HepG2 (cell line): Measurements from ENCODE around the gene VMO1. TPM values are rescaled to one million over a fixed set of nuclear protein-coding genes. Genes with fewer than 3 reads are reported as not detected.

Source experiments
- RARG ChIP-seq: sonication (generic); formaldehyde crosslinking; IDR thresholded peaks from 2 replicates; pipeline ENCODE4 v1.4.0; 2020; ENCODE audit warnings: low read depth, mild to moderate bottlenecking, missing genetic modification reagents
- ZNF451 ChIP-seq: sonication (generic); formaldehyde crosslinking; IDR thresholded peaks from 2 replicates; pipeline ENCODE4 v1.5.0; 2020; ENCODE audit warnings: mild to moderate bottlenecking, missing genetic modification reagents
- ZNF670 ChIP-seq: sonication (generic); formaldehyde crosslinking; IDR thresholded peaks from 2 replicates; pipeline ENCODE4 v1.8.0; 2022; ENCODE audit warnings: mild to moderate bottlenecking, missing genetic modification reagents, borderline replicate concordance
- polyA plus RNA-seq, 8 experiments: library from polyadenylated mRNA; depleted of rRNA in 3 of 8; stranded (reverse) in 7 of 8; unstranded in 1 of 8; fragments of >200 nt; fragmentation: Illumina TruSeq in 4 of 8; extraction: Trizol in 4 of 8; gene quantifications; 2 replicates each; pipeline versions ENCODE4 v1.2.1 to v1.2.3, GENCODE V29; 2011 to 2016; ENCODE audit warnings: low read depth in 4 of 8, missing spikeins in 1 of 8, mixed read lengths in 1 of 8; ENCODE audit not compliant: insufficient read depth in 1 of 8
- total RNA-seq, 5 experiments: library from RNA; depleted of rRNA; stranded (reverse); fragments of >200 nt; fragmentation: Illumina TruSeq; extraction: Trizol; gene quantifications; 2 replicates each; pipeline ENCODE4 v1.2.3, GENCODE V29; 2016; ENCODE audit warnings: low read depth in 1 of 5
- TF ChIP-seq, protein P1 (sequence below): sonication (generic); formaldehyde crosslinking; IDR thresholded peaks from 2 replicates; pipeline ENCODE4 v1.4.0; 2020; ENCODE audit warnings: mild to moderate bottlenecking, missing genetic modification reagents
- TF ChIP-seq, protein P2 (sequence below): sonication (generic); formaldehyde crosslinking; IDR thresholded peaks from 2 replicates; pipeline ENCODE4 v1.5.0; 2020; ENCODE audit warnings: missing genetic modification reagents

Gene VMO1
- total and polyA plus RNA-seq, 2 of the 13 experiments (the other 11 are each of a cell fraction or from before 2014, with no cell fraction given) = not detected

DNA sequence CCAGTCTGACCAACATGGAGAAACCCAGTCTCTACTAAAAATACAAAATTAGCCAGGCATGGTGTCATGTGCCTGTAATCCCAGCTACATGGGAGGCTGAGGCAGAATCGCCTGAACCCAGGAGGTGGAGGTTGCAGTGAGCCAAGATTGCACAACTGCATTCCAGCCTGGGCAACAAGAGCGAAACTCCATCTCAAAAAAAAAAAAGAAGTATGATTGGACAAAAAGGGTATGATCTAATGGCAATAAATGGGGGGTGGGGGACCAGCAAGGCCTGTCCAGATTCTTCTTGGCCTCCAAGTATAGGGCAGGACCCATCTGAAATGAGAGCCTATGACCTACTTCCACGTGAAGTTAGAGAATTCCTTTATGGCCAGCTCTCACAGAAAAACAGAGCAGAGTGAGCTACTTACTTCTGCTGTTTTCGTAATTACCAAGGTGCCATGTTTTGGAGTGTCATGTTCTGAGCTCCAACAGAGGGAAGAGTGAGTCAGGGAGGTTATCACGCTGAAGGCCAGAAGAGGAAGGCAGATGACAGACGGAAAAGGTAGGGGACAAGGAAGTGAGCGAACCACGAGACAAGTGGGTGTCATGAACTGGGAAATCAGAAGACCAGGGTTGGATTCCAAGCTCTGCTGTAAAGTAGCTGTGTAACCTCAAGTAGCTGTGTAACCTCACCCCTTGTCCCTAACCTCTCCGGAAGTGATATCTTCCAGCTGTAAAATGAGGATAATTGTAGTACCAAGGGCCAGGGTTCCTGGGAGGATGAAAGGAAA is 50.1 kb downstream of the VMO1 start (continued):
- TF ChIP-seq, protein P1, sequence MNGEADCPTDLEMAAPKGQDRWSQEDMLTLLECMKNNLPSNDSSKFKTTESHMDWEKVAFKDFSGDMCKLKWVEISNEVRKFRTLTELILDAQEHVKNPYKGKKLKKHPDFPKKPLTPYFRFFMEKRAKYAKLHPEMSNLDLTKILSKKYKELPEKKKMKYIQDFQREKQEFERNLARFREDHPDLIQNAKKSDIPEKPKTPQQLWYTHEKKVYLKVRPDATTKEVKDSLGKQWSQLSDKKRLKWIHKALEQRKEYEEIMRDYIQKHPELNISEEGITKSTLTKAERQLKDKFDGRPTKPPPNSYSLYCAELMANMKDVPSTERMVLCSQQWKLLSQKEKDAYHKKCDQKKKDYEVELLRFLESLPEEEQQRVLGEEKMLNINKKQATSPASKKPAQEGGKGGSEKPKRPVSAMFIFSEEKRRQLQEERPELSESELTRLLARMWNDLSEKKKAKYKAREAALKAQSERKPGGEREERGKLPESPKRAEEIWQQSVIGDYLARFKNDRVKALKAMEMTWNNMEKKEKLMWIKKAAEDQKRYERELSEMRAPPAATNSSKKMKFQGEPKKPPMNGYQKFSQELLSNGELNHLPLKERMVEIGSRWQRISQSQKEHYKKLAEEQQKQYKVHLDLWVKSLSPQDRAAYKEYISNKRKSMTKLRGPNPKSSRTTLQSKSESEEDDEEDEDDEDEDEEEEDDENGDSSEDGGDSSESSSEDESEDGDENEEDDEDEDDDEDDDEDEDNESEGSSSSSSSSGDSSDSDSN (CRISPR knock-in tag) = no peak
- TF ChIP-seq RARG (no peak), ZNF451 (CRISPR knock-in tag) (no peak), ZNF670 (CRISPR knock-in tag) (no peak)
- TF ChIP-seq, protein P2, sequence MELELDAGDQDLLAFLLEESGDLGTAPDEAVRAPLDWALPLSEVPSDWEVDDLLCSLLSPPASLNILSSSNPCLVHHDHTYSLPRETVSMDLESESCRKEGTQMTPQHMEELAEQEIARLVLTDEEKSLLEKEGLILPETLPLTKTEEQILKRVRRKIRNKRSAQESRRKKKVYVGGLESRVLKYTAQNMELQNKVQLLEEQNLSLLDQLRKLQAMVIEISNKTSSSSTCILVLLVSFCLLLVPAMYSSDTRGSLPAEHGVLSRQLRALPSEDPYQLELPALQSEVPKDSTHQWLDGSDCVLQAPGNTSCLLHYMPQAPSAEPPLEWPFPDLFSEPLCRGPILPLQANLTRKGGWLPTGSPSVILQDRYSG = no peak
- TF ChIP-seq, all 625 proteins: peak for 0

Other genes with a start within 250 kb of the VMO1 start
- gene MYBBP1A, start 231.0 kb downstream of the VMO1 start, total RNA-seq (2016; rRNA removed; fragmentation: Illumina TruSeq; extraction: Trizol) = 40.4 and 54.8 TPM in 2 replicates
- 18.6 and 28.4 TPM in 2 replicates for gene MYBBP1A, start 231.0 kb downstream of the VMO1 start, polyA plus RNA-seq (2011; rRNA removed)
- 0.70 and 0.80 TPM in 2 replicates for gene GGT6, start 225.8 kb downstream of the VMO1 start, total RNA-seq (2016; rRNA removed; fragmentation: Illumina TruSeq; extraction: Trizol)
- 0.14 and 0.16 TPM in 2 replicates for gene GGT6, start 225.8 kb downstream of the VMO1 start, polyA plus RNA-seq (2011; rRNA removed)
- gene SMTNL2, start 201.8 kb downstream of the VMO1 start, total RNA-seq (2016; rRNA removed; fragmentation: Illumina TruSeq; extraction: Trizol) = 5.1 and 5.8 TPM in 2 replicates
- 0.41 and 1.1 TPM in 2 replicates for gene SMTNL2, start 201.8 kb downstream of the VMO1 start, polyA plus RNA-seq (2011; rRNA removed)
- 0.04 TPM in 1 of 2 replicates, not detected in the other for gene ALOX15, start 144.7 kb downstream of the VMO1 start, total RNA-seq (2016; rRNA removed; fragmentation: Illumina TruSeq; extraction: Trizol)
- gene ALOX15, start 144.7 kb downstream of the VMO1 start, polyA plus RNA-seq (2011; rRNA removed) = 0.35 TPM in 1 of 2 replicates, not detected in the other
- gene PELP1, start 82.2 kb downstream of the VMO1 start, total RNA-seq (2016; rRNA removed; fragmentation: Illumina TruSeq; extraction: Trizol) = 27.8 and 33.2 TPM in 2 replicates
- gene PELP1, start 82.2 kb downstream of the VMO1 start, polyA plus RNA-seq (2011; rRNA removed) = 14.9 and 22.5 TPM in 2 replicates
- 15.5 and 21.5 TPM in 2 replicates for gene ARRB2, start 75.7 kb downstream of the VMO1 start, total RNA-seq (2016; rRNA removed; fragmentation: Illumina TruSeq; extraction: Trizol)
- 49.2 and 58.4 TPM in 2 replicates for gene ARRB2, start 75.7 kb downstream of the VMO1 start, polyA plus RNA-seq (2011; rRNA removed)
- gene MED11, start 54.9 kb downstream of the VMO1 start, total RNA-seq (2016; rRNA removed; fragmentation: Illumina TruSeq; extraction: Trizol) = 20.2 and 25.1 TPM in 2 replicates
- gene MED11, start 54.9 kb downstream of the VMO1 start, polyA plus RNA-seq (2011; rRNA removed) = 36.2 and 39.0 TPM in 2 replicates
- 0.15 and 0.24 TPM in 2 replicates for gene ZMYND15, start 46.5 kb downstream of the VMO1 start, total RNA-seq (2016; rRNA removed; fragmentation: Illumina TruSeq; extraction: Trizol)
- gene ZMYND15, start 46.5 kb downstream of the VMO1 start, polyA plus RNA-seq (2011; rRNA removed) = 2.7 and 3.6 TPM in 2 replicates
- gene CXCL16, start 46.4 kb downstream of the VMO1 start, total RNA-seq (2016; rRNA removed; fragmentation: Illumina TruSeq; extraction: Trizol) = 5.4 and 9.4 TPM in 2 replicates
- gene CXCL16, start 46.4 kb downstream of the VMO1 start, polyA plus RNA-seq (2011; rRNA removed) = 101 and 142 TPM in 2 replicates
- 15.6 and 30.1 TPM in 2 replicates for gene TM4SF5, start 14.5 kb downstream of the VMO1 start, total RNA-seq (2016; rRNA removed; fragmentation: Illumina TruSeq; extraction: Trizol)
- 126 and 152 TPM in 2 replicates for gene TM4SF5, start 14.5 kb downstream of the VMO1 start, polyA plus RNA-seq (2011; rRNA removed)
- 6.0 and 12.9 TPM in 2 replicates for gene GLTPD2, start 2.6 kb upstream of the VMO1 start, total RNA-seq (2016; rRNA removed; fragmentation: Illumina TruSeq; extraction: Trizol)
- gene GLTPD2, start 2.6 kb upstream of the VMO1 start, polyA plus RNA-seq (2011; rRNA removed) = 7.5 and 14.9 TPM in 2 replicates
- 264 and 335 TPM in 2 replicates for gene PSMB6, start 9.8 kb upstream of the VMO1 start, total RNA-seq (2016; rRNA removed; fragmentation: Illumina TruSeq; extraction: Trizol)
- 277 and 298 TPM in 2 replicates for gene PSMB6, start 9.8 kb upstream of the VMO1 start, polyA plus RNA-seq (2011; rRNA removed)
- gene PLD2, start 20.8 kb upstream of the VMO1 start, total RNA-seq (2016; rRNA removed; fragmentation: Illumina TruSeq; extraction: Trizol) = 7.8 and 13.4 TPM in 2 replicates
- gene PLD2, start 20.8 kb upstream of the VMO1 start, polyA plus RNA-seq (2011; rRNA removed) = 29.7 and 45.8 TPM in 2 replicates
- gene MINK1, start 47.0 kb upstream of the VMO1 start, total RNA-seq (2016; rRNA removed; fragmentation: Illumina TruSeq; extraction: Trizol) = 15.2 and 17.2 TPM in 2 replicates
- gene MINK1, start 47.0 kb upstream of the VMO1 start, polyA plus RNA-seq (2011; rRNA removed) = 63.9 and 75.5 TPM in 2 replicates
- 0.20 TPM in 1 of 2 replicates, not detected in the other for gene C17orf107, start 113.2 kb upstream of the VMO1 start, total RNA-seq (2016; rRNA removed; fragmentation: Illumina TruSeq; extraction: Trizol)
- 0.59 and 0.82 TPM in 2 replicates for gene C17orf107, start 113.2 kb upstream of the VMO1 start, polyA plus RNA-seq (2011; rRNA removed)
- gene CHRNE, start 116.7 kb upstream of the VMO1 start, total RNA-seq (2016; rRNA removed; fragmentation: Illumina TruSeq; extraction: Trizol) = 0.25 and 0.53 TPM in 2 replicates
- gene CHRNE, start 116.7 kb upstream of the VMO1 start, polyA plus RNA-seq (2011; rRNA removed) = 0.59 and 1.3 TPM in 2 replicates
- gene GP1BA, start 145.9 kb upstream of the VMO1 start, total RNA-seq (2016; rRNA removed; fragmentation: Illumina TruSeq; extraction: Trizol) = not detected in 2 replicates
- not detected in 2 replicates for gene GP1BA, start 145.9 kb upstream of the VMO1 start, polyA plus RNA-seq (2011; rRNA removed)
- gene SLC25A11, start 153.7 kb upstream of the VMO1 start, total RNA-seq (2016; rRNA removed; fragmentation: Illumina TruSeq; extraction: Trizol) = 47.2 and 47.9 TPM in 2 replicates
- 35.0 and 35.4 TPM in 2 replicates for gene SLC25A11, start 153.7 kb upstream of the VMO1 start, polyA plus RNA-seq (2011; rRNA removed)
- gene RNF167, start 153.9 kb upstream of the VMO1 start, total RNA-seq (2016; rRNA removed; fragmentation: Illumina TruSeq; extraction: Trizol) = 35.7 and 44.1 TPM in 2 replicates
- 45.4 and 49.9 TPM in 2 replicates for gene RNF167, start 153.9 kb upstream of the VMO1 start, polyA plus RNA-seq (2011; rRNA removed)
- 494 and 520 TPM in 2 replicates for gene PFN1, start 162.2 kb upstream of the VMO1 start, total RNA-seq (2016; rRNA removed; fragmentation: Illumina TruSeq; extraction: Trizol)
- gene PFN1, start 162.2 kb upstream of the VMO1 start, polyA plus RNA-seq (2011; rRNA removed) = 589 and 613 TPM in 2 replicates
- gene ENO3, start 164.8 kb upstream of the VMO1 start, total RNA-seq (2016; rRNA removed; fragmentation: Illumina TruSeq; extraction: Trizol) = 59.8 and 68.2 TPM in 2 replicates
- 51.9 and 69.8 TPM in 2 replicates for gene ENO3, start 164.8 kb upstream of the VMO1 start, polyA plus RNA-seq (2011; rRNA removed)
- 59.0 and 74.8 TPM in 2 replicates for gene SPAG7, start 181.5 kb upstream of the VMO1 start, total RNA-seq (2016; rRNA removed; fragmentation: Illumina TruSeq; extraction: Trizol)
- gene SPAG7, start 181.5 kb upstream of the VMO1 start, polyA plus RNA-seq (2011; rRNA removed) = 46.6 and 51.0 TPM in 2 replicates
- 4.0 and 4.1 TPM in 2 replicates for gene CAMTA2, start 201.3 kb upstream of the VMO1 start, total RNA-seq (2016; rRNA removed; fragmentation: Illumina TruSeq; extraction: Trizol)
- gene CAMTA2, start 201.3 kb upstream of the VMO1 start, polyA plus RNA-seq (2011; rRNA removed) = 7.1 and 8.9 TPM in 2 replicates
- gene INCA1, start 211.2 kb upstream of the VMO1 start, total RNA-seq (2016; rRNA removed; fragmentation: Illumina TruSeq; extraction: Trizol) = 0.35 and 0.93 TPM in 2 replicates
- 2.6 and 3.3 TPM in 2 replicates for gene INCA1, start 211.2 kb upstream of the VMO1 start, polyA plus RNA-seq (2011; rRNA removed)
- 79.0 and 104 TPM in 2 replicates for gene KIF1C, start 211.6 kb upstream of the VMO1 start, total RNA-seq (2016; rRNA removed; fragmentation: Illumina TruSeq; extraction: Trizol)
- 70.0 and 77.7 TPM in 2 replicates for gene KIF1C, start 211.6 kb upstream of the VMO1 start, polyA plus RNA-seq (2011; rRNA removed)
- 0.13 TPM in 1 of 2 replicates, not detected in the other for gene SLC52A1, start 249.1 kb upstream of the VMO1 start, total RNA-seq (2016; rRNA removed; fragmentation: Illumina TruSeq; extraction: Trizol)
- 0.03 TPM in 1 of 2 replicates, not detected in the other for gene SLC52A1, start 249.1 kb upstream of the VMO1 start, polyA plus RNA-seq (2011; rRNA removed)